Neural progenitor cell (in vitro differentiated cells): ENCODE results near the gene SMTNL2.

Experiments used
- CTCF ChIP-seq: fragments of 200-600 bp; sonication (generic); IDR thresholded peaks from 2 replicates; pipeline ENCODE4 v1.5.1; 2017; ENCODE audit warnings: antibody characterized with exemption, mild to moderate bottlenecking
- EZH2 ChIP-seq: fragments of 200-600 bp; sonication (generic); IDR thresholded peaks from 2 replicates; pipeline ENCODE4 v1.6.1; 2017; ENCODE audit warnings: antibody characterized with exemption, mild to moderate bottlenecking, moderate library complexity

- TF ChIP-seq EZH2: no peak
- no peak for TF ChIP-seq CTCF
Measured at GRCh38 chr17:4544135-4544950, 40.0 kb upstream of the SMTNL2 start.
